IMR-90 (cell line): ENCODE measurements around the gene IL36B. TPM values are rescaled to one million over a fixed set of nuclear protein-coding genes. Genes with fewer than 3 reads are reported as not detected.

Experiments
- ATAC-seq: fragments of 200-7000 bp; cut with Tn5 transposase; 2 replicates; pipeline ENCODE4 v1.9.1; 2020; ENCODE audit warnings: low read depth, mild to moderate bottlenecking, moderate library complexity
- BruUV-seq: library from RNA; stranded (reverse); fragments of 400-500 nt; replicated peaks from 2 replicates; lab custom pipeline; 2021; lab: Mats Ljungman, UMichigan
- CTCF ChIA-PET: fragments of 300-600 bp; formaldehyde crosslinking; extraction: SDS; loops from one replicate; lab custom pipeline; 2021; ENCODE audit warnings: antibody characterized with exemption; lab: Yijun Ruan, JAX
- POLR2A ChIA-PET: fragments of 300-600 bp; sonication (Branson Sonifier 250); formaldehyde crosslinking; loops from one replicate; lab custom pipeline; 2022; ENCODE audit warnings: antibody characterized with exemption; ENCODE audit not compliant: unreplicated experiment; lab: Charles Lee
- DNase-seq: peaks from one replicate; pipeline ENCODE4 v3.0.0; 2013
- H2AFZ ChIP-seq: replicated peaks from 2 replicates; pipeline ENCODE3; 2013; ENCODE audit warnings: low read length, mild to moderate bottlenecking; ENCODE audit not compliant: poor library complexity
- H2AK5ac ChIP-seq: 2 replicates; pipeline ENCODE4 v1.6.1; 2013; ENCODE audit warnings: low read depth, low read length, inconsistent platforms
- H2AK9ac ChIP-seq: replicated peaks from 2 replicates; pipeline ENCODE3; 2013; ENCODE audit warnings: mild to moderate bottlenecking, low read depth, low read length, moderate library complexity; ENCODE audit not compliant: poor library complexity
- H2BK120ac ChIP-seq: 2 replicates; pipeline ENCODE4 v1.6.1; 2013; ENCODE audit warnings: low read depth, low read length, inconsistent platforms
- H2BK15ac ChIP-seq: 3 replicates; pipeline ENCODE4 v1.6.1; 2013; ENCODE audit warnings: low read depth, low read length, inconsistent platforms
- H2BK20ac ChIP-seq: 2 replicates; pipeline ENCODE4 v1.6.1; 2013; ENCODE audit warnings: low read depth, mild to moderate bottlenecking, inconsistent platforms, low read length, moderate library complexity
- H2BK5ac ChIP-seq: 2 replicates; pipeline ENCODE4 v1.6.1; 2013; ENCODE audit warnings: mild to moderate bottlenecking, low read depth, low read length, inconsistent platforms; ENCODE audit not compliant: poor library complexity, severe bottlenecking
- H3K14ac ChIP-seq: replicated peaks from 2 replicates; pipeline ENCODE4 v1.6.1; 2013; ENCODE audit warnings: low read depth, low read length, inconsistent platforms
- H3K18ac ChIP-seq: 2 replicates; pipeline ENCODE4 v1.6.1; 2013; ENCODE audit warnings: low read depth, low read length, control low read depth
- H3K23ac ChIP-seq: 2 replicates; pipeline ENCODE4 v1.6.1; 2013; ENCODE audit warnings: low read depth, low read length, inconsistent platforms
- H3K27ac ChIP-seq: 2 replicates; pipeline ENCODE4 v1.5.1; 2013; ENCODE audit warnings: mild to moderate bottlenecking, control low read depth, low read length; ENCODE audit not compliant: insufficient read depth
- H3K27me3 ChIP-seq: 2 replicates; pipeline ENCODE4 v1.6.1; 2013; ENCODE audit warnings: low read length; ENCODE audit not compliant: control insufficient read depth, insufficient read depth
- H3K36me3 ChIP-seq: 2 replicates; pipeline ENCODE4 v1.6.1; 2013; ENCODE audit warnings: low read length, mixed read lengths; ENCODE audit not compliant: control insufficient read depth, insufficient read depth
- H3K4ac ChIP-seq: 2 replicates; pipeline ENCODE4 v1.6.1; 2013; ENCODE audit warnings: low read depth, low read length, inconsistent platforms
- H3K4me1 ChIP-seq: 2 replicates; pipeline ENCODE4 v1.6.1; 2013; ENCODE audit warnings: low read length, mixed read lengths; ENCODE audit not compliant: control insufficient read depth, insufficient read depth
- H3K4me2 ChIP-seq: 2 replicates; pipeline ENCODE4 v1.6.1; 2013; ENCODE audit warnings: low read depth, mild to moderate bottlenecking, control low read depth, low read length, moderate library complexity
- H3K4me3 ChIP-seq: 2 replicates; pipeline ENCODE4 v1.5.1; 2013; ENCODE audit warnings: low read depth, mild to moderate bottlenecking, control low read depth, low read length, moderate library complexity; ENCODE audit not compliant: insufficient read depth
- H3K56ac ChIP-seq: 2 replicates; pipeline ENCODE4 v1.6.1; 2013; ENCODE audit warnings: low read length, inconsistent platforms; ENCODE audit not compliant: insufficient read depth; ENCODE audit errors: extremely low read depth
- H3K79me1 ChIP-seq, 2 experiments: 2 replicates each; pipeline ENCODE4 v1.6.1; 2013; ENCODE audit warnings: low read length in 2 of 2, inconsistent platforms in 1 of 2, low read depth in 1 of 2
- H3K9ac ChIP-seq: 2 replicates; pipeline ENCODE4 v1.6.1; 2013; ENCODE audit warnings: low read depth, low read length, control low read depth
- H3K9me1 ChIP-seq: 2 replicates; pipeline ENCODE4 v1.6.1; 2013; ENCODE audit warnings: low read length, inconsistent platforms; ENCODE audit not compliant: insufficient read depth
- H3K9me3 ChIP-seq: 2 replicates; pipeline ENCODE4 v1.6.1; 2013; ENCODE audit warnings: low read length; ENCODE audit not compliant: control insufficient read depth, insufficient read depth
- H4K20me1 ChIP-seq: 2 replicates; pipeline ENCODE4 v1.6.1; 2013; ENCODE audit warnings: low read length, inconsistent platforms; ENCODE audit not compliant: insufficient read depth
- H4K5ac ChIP-seq: 2 replicates; pipeline ENCODE4 v1.6.1; 2013; ENCODE audit warnings: mild to moderate bottlenecking, low read depth, low read length, control low read depth
- H4K8ac ChIP-seq, 2 experiments: 2 replicates each; pipeline ENCODE4 v1.6.1; 2013; ENCODE audit warnings: low read depth in 2 of 2, low read length in 2 of 2, control low read depth in 1 of 2, inconsistent platforms in 1 of 2
- H4K91ac ChIP-seq: 2 replicates; pipeline ENCODE4 v1.6.1; 2013; ENCODE audit warnings: low read depth, low read length, inconsistent platforms; ENCODE audit not compliant: insufficient read depth
- BHLHE40 ChIP-seq: fragments of 150-350 bp; IDR thresholded peaks from 2 replicates; pipeline ENCODE4 v1.6.1; 2016; ENCODE audit warnings: mild to moderate bottlenecking, low read depth, low read length
- CHD1 ChIP-seq: IDR thresholded peaks from 2 replicates; pipeline ENCODE4 v1.6.1; 2012; ENCODE audit warnings: low read depth, low read length, improper control_type of control experiment
- FOS ChIP-seq: fragments of 150-350 bp; IDR thresholded peaks from 2 replicates; pipeline ENCODE4 v1.6.1; 2016; ENCODE audit warnings: low read depth, low read length
- MAFK ChIP-seq: IDR thresholded peaks from 2 replicates; pipeline ENCODE4 v1.6.1; 2012; ENCODE audit warnings: low read depth, low read length, improper control_type of control experiment
- MAZ ChIP-seq: IDR thresholded peaks from 2 replicates; pipeline ENCODE4 v1.6.1; 2012; ENCODE audit warnings: low read depth, mild to moderate bottlenecking, low read length, improper control_type of control experiment, moderate library complexity, borderline replicate concordance
- MXI1 ChIP-seq: IDR thresholded peaks from 2 replicates; pipeline ENCODE4 v1.6.1; 2012; ENCODE audit warnings: low read depth, mild to moderate bottlenecking, low read length, moderate library complexity, borderline replicate concordance
- NFE2L2 ChIP-seq: fragments of 150-350 bp; IDR thresholded peaks from 2 replicates; pipeline ENCODE4 v1.6.1; 2016; ENCODE audit warnings: low read depth, mild to moderate bottlenecking, low read length
- POLR2A ChIP-seq: IDR thresholded peaks from 2 replicates; pipeline ENCODE4 v1.6.1; 2012; ENCODE audit warnings: mild to moderate bottlenecking, low read depth, low read length
- RCOR1 ChIP-seq: IDR thresholded peaks from 2 replicates; pipeline ENCODE4 v1.6.1; 2012; ENCODE audit warnings: mild to moderate bottlenecking, low read length, improper control_type of control experiment; ENCODE audit not compliant: insufficient replicate concordance
- RFX5 ChIP-seq: IDR thresholded peaks from 2 replicates; pipeline ENCODE4 v1.8.0; 2012; ENCODE audit warnings: low read depth, mild to moderate bottlenecking, low read length, moderate library complexity
- SMC3 ChIP-seq: fragments of 150-350 bp; IDR thresholded peaks from 2 replicates; pipeline ENCODE4 v1.6.1; 2016; ENCODE audit warnings: low read depth, mild to moderate bottlenecking, antibody characterized with exemption, low read length, moderate library complexity
- WGBS, 2 experiments: methylation state at CpG; one replicate each; pipeline versions ENCODE4 v1.1.5 to v1.1.7; 2013; ENCODE audit warnings: missing lambda C conversion rate in 2 of 2; ENCODE audit not compliant: insufficient read length in 1 of 2; ENCODE audit errors: extremely low coverage in 2 of 2; 5-methylcytosine and 5-hydroxymethylcytosine counted together
- dilution Hi-C: fragments of 300-500 bp; cut with HindIII; formaldehyde crosslinking; loops from one replicate; pipeline ENCODE4 v1.14.3; 2018; ENCODE audit warnings: low sequenced_read_pairs; ENCODE audit not compliant: unreplicated experiment
- in situ Hi-C: fragments of 300-500 bp; cut with MboI; formaldehyde crosslinking; loops from 3 replicates; pipeline ENCODE4 v1.14.3; 2019; ENCODE audit warnings: low sequenced_read_pairs, inconsistent platforms, mixed read lengths
- intact Hi-C: fragments of 100-400 bp; cut with micrococcal nuclease; formaldehyde crosslinking; loops from 2 replicates; pipeline ENCODE4 v1.10.0; 2022
- polyA plus RNA-seq, 3 experiments: library from polyadenylated mRNA; depleted of rRNA; stranded (reverse); fragments of >200 nt; gene quantifications; 2 replicates each; pipeline ENCODE4 v1.2.3, GENCODE V29; 2012; ENCODE audit warnings: low replicate concordance in 1 of 3
- total RNA-seq: library from RNA; depleted of rRNA; stranded (reverse); fragments of >200 nt; gene quantifications from 2 replicates; pipeline ENCODE4 v1.2.3, GENCODE V29; 2012
- TF ChIP-seq, protein P1 (sequence below): fragments of 150-350 bp; IDR thresholded peaks from 2 replicates; pipeline ENCODE4 v1.6.1; 2016; ENCODE audit warnings: low read depth, mild to moderate bottlenecking, low read length, moderate library complexity, borderline replicate concordance

Gene IL36B
- total and polyA plus RNA-seq, 2 of the 4 experiments (the other 2 are of a cell fraction) = not detected

DNA sequence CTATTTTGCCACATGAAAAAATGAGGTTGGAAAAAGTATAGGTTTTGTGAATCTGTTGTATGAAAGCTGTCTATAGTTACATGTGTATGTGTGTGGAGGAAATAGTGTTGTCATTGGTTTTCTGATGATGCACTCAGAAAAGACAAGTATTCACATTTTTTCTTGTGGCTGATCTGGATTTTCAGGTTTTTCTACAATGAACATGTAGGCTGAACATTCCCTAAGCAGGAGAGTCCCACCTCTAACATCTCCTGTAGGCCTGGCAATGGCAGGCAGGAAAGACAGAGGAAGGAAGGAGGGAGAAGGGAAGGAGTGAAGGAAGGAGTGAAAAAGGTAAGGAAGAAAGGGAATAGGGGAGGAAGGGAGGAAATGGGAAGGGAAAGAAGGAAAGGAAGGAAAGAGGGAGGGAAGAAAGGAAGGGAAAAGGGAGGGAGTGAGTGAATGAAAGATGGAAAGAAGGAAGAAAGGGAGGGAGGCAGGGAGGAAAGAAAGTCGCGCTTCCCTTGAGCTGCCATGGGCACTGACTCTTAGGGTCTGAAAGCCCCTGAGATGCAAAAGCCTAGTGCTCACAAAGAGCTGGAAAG, 5.8 kb upstream of the IL36B start:
- no peaks in the 10 kb centered on the region for H3K79me1 ChIP-seq
- no TSS peak for BruUV-seq
- no peak overlapping the region for H2BK5ac ChIP-seq
- peaks cover 3% of the 10 kb centered on the region for H3K27me3 ChIP-seq
- no peak for DNase-seq
- no peak overlapping the region for H2AK9ac ChIP-seq
- no peak overlapping the region for H4K8ac ChIP-seq
- no peaks in the 10 kb centered on the region; the same call in 1 of the 2 replicates for H3K9me3 ChIP-seq
- no peak for TF ChIP-seq BHLHE40
- no peak for TF ChIP-seq MAZ
- no peak for TF ChIP-seq FOS
- TF ChIP-seq MXI1 = no peak
- TF ChIP-seq NFE2L2 = no peak
- TF ChIP-seq MAFK = no peak
- TF ChIP-seq CHD1 = no peak
- TF ChIP-seq RFX5 = no peak
- TF ChIP-seq SMC3 = no peak
- no peak for TF ChIP-seq POLR2A
- TF ChIP-seq RCOR1 = no peak
- TF ChIP-seq, protein P1, sequence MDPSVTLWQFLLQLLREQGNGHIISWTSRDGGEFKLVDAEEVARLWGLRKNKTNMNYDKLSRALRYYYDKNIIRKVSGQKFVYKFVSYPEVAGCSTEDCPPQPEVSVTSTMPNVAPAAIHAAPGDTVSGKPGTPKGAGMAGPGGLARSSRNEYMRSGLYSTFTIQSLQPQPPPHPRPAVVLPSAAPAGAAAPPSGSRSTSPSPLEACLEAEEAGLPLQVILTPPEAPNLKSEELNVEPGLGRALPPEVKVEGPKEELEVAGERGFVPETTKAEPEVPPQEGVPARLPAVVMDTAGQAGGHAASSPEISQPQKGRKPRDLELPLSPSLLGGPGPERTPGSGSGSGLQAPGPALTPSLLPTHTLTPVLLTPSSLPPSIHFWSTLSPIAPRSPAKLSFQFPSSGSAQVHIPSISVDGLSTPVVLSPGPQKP = no peak
- no peak overlapping the region for H4K5ac ChIP-seq
- no peak overlapping the region for H3K18ac ChIP-seq
- ChIA-PET CTCF (no interaction called here), POLR2A (no interaction called here)
- H3K9me1 ChIP-seq = no peaks in the 10 kb centered on the region
- no peak for ATAC-seq
- no peak overlapping the region for H3K23ac ChIP-seq
- intact Hi-C loops = no loop called here
- H2AFZ ChIP-seq = no peak overlapping the region
- no CpG with 5 or more reads among the region's 2 CpGs for WGBS, 2 experiments
- no peak overlapping the region for H2AK5ac ChIP-seq
- dilution Hi-C loops = no loop called here
- H3K4me2 ChIP-seq = no peak overlapping the region
- H3K56ac ChIP-seq = no peak overlapping the region
- no peak overlapping the region for H3K14ac ChIP-seq
- no peak overlapping the region for H3K27ac ChIP-seq
- no peak overlapping the region for H3K4me3 ChIP-seq
- no peaks in the 10 kb centered on the region for H4K20me1 ChIP-seq
- no peaks in the 10 kb centered on the region for H3K36me3 ChIP-seq
- no peak overlapping the region for H3K9ac ChIP-seq
- no peak overlapping the region for H2BK20ac ChIP-seq
- in situ Hi-C loops = no loop called here
- no peak overlapping the region for H2BK120ac ChIP-seq
- H2BK15ac ChIP-seq = no peak overlapping the region
- H3K4ac ChIP-seq = no peak overlapping the region
- no peak overlapping the region for H4K91ac ChIP-seq
- H3K4me1 ChIP-seq = no peaks in the 10 kb centered on the region
